Lower leg skin (tissue), 3 donors: ENCODE data around the gene KBTBD12.

ENCODE experiments used
- CTCF ChIP-seq, 3 donors: fragments of 450-650 bp; IDR thresholded peaks; one replicate each; pipeline ENCODE4 v1.5.1; 2016; ENCODE audit warnings: antibody characterized with exemption in 3 of 3, mild to moderate bottlenecking in 3 of 3, moderate library complexity in 2 of 3
- POLR2A ChIP-seq, 2 donors: fragments of 450-650 bp; IDR thresholded peaks; one replicate each; pipeline ENCODE4 v1.6.1; 2016 to 2017; ENCODE audit warnings: antibody characterized with exemption in 2 of 2, mild to moderate bottlenecking in 1 of 2, moderate library complexity in 1 of 2

DNA sequence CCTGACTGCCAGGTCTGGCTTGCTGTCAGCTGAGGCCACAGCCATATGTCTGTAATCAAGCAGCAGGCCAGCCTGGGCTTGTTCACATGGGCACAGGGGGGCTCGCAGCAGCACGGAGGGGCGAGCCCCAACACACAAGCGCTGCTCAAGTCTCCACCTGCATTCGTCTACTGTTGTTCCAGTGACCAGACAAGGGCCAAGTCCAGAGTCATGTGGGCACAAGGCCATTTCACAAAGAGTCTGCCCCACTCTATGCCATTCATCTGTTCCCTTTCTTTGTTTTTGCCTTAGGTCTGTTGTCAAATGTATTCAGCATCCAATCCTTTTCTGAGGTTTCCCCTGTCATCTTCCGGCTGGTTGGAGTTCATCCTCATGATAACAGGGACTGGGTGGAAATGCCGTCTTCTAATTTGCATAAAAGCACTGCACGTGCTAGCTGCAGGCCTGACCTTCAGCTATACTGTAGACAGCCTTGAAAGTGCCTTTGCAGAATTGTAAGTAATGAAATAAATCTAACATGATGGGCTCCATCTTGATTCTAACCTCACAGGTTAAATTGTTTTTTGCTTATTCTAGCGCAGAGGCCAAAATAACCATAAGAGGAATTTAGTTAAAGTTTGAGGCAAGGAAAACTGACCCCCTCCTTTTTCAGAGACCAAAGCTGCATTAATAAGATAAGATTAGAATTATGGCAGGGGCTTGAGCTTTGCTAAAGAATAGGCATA is 28.6 kb upstream of the KBTBD12 start:
- TF ChIP-seq POLR2A (IDR thresholded peaks at IDR 0.05), result no peak
- TF ChIP-seq CTCF (IDR thresholded peaks at IDR 0.05), result no peak
